ENCODE measurements around the gene SH3PXD2A.
"Not testable (repeated sequence)": the region's sequence is repeated elsewhere in the genome, so short reads cannot be mapped to it uniquely, and the experiment has no call there.

Gene SH3PXD2A

GRCh38 chr10:103620352-103620740 lies 235.0 kb downstream of the SH3PXD2A start:
- DNase-seq (ENCODE audit: low read depth), result no peak

- DNase-seq (ENCODE audit: low read depth), result no peak
Measured at GRCh38 chr10:103619424-103620351, 235.7 kb downstream of the SH3PXD2A start.

DNA sequence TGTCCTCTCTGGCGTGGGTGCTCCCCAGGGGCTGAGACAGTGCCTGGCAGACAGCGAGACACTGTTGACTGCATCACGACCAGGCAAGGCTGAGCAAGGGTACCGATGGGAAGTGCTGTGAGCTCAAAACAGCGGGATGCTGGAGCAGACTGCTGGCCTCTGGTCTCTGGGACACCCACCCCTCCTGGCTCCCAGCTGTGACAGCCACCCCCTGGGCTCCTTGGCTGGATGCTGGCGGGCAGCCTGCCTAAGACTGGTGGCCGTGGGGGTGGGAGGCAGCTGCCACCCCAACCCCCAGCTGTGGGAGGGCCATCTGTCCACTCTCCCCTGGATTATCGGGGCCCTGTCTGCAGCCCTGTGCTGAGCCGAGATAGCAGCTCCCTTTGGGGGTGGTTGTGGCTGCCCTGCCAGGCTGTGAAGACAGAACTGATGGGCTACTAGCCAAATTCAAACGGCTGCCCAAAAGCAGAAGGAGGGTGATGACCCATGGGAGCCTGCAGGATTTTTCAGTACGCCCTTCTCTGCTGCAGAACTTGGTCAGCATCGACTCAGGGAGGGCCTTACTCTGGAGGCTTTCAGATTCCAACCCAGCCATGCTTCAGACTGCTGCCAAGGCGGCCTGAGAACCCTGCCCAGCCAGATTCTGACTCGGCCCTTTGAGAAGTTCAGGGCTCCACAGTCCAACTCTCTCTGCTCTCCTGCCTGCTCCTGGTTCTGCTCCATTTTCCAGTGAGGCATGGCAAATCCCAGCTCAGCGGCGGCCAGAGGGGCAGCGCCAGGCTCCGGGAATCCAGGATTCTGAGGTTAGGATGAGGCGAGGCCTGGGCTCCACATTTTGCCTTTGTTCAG lies 236.6 kb downstream of the SH3PXD2A start:
- DNase-seq (ENCODE audit: low read depth), result peak; percentile 51

DNA sequence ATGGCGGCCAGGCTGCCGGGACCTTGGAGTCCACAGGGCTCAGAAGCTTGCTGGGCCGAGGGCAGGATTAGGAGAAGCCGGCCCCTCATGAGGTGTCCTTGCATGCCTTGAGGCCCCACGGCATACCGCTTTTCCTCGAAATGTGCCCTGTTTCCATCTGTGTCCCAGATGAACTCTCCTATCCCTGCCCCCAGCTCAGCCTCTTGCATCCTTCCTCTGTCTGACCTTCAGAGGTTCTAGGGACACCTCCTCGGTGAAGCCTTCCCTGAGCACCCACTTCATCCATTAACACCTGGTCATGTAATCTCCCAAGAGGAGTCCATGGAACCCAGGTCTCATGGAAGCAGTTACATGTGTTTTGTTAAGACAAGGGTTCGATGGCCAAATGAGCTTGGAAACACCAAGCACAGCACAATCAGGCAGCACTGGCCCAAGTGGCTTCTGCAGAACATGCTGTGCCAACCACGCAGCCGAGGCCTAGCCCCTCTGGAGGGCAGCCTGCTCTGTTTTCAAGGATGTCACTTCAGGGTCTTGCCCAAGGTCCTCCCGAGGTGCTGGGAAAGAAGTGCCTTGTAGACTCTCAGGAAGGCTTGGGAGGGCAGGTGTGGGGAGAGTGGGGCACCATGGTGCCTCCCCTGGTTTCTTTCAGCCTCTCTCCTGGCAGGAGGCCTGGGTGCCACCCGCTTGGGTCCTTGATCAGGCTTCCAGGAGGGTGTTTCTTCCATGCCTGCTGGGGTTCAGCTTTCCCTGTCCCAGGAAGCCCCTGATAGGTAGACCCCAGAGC lies 237.6 kb downstream of the SH3PXD2A start:
- no peak for DNase-seq (ENCODE audit: low read depth)

DNA sequence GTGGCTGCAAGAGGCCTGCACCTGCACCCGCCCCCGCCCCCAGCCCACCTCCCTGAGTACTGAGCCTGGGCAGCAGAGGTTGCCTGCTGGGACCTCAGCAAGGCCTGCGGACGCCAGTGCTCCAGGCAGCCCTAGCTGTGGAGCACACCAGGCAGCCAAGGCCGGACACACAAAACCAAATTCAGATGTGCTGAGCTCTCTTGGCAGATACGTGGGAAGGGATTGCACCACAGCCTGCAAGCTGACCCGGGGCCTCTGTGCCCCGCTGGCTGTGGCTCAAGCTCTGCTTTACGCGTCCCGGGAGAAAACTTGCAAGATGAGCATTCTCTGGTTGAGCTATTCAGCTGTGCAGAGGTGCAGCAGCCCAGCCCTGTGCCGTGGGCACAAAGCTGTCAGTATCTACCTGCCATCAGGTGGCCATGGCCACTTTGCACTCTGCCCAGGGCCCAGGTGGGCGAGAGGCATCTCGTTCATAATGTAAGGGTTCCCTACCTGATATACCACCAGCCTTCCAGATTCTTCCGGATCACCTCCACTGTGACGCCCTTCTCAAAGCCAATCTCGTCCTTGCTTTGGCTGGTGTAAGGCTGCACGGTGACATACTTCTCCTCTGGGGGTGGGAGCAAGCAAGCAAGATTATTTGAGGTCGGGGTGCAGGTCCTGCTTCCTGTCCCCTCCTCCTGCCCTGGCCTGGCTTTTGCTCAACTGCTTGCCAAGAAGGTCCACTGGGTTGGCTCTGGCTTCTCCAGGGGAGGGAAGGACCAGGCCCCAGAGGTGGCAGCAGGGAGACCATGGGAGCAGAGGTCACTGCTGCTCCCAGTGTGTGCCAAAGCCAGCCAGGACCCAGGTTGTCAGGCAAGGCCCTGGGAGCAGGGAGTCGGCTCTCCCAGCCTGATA lies 238.4 kb downstream of the SH3PXD2A start:
- DNase-seq (ENCODE audit: low read depth), result peak; percentile 95

GRCh38 chr10:103614306-103615158 lies 240.8 kb downstream of the SH3PXD2A start:
- DNase-seq (ENCODE audit: low read depth), result no peak

- DNase-seq (ENCODE audit: low read depth), result no peak
Measured at GRCh38 chr10:103613616-103614015, 241.8 kb downstream of the SH3PXD2A start.

DNA sequence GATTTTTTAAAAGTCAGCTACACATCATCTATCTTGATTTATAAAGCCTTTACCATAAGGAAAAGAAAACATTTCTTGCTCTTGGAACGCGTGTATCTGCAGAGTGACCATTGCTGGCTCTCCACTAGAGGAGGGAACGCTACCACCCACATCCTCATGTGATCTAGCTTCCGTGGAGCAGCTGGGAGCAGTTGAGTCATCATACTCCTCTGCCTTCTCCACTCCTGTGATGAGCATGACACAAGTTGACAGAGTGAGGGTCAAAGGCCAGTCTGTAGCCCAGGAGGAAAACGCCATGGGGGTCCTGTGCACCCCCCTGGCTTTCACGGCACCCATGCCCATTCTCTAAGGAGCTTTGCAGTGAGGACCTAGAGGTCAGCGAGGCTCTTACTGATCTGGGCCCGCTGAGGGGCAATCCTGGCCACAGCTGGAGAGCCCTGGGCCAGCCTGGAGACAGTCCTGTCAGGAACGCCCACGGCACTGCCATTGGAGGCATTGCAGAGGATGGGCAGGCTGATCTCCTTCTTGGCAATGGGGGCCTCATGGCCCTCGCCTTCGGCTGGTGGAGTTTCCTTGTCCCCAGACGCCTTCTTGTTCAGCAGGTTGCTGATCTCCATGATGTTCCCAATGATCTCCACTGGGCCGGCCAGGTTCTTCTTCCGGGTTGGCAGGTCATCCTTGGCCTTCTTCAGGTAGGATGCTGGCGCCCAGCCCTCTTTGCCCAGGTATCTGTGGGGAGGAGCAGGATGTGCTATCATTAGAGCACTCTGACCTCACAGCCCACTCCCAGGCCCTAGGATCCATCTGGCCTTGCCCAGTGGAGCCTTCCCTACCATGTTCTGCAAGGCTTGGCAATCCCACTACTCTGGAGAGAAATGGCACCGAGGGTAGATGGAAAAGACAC lies 242.7 kb downstream of the SH3PXD2A start:
- no peak for DNase-seq (ENCODE audit: low read depth)

DNA sequence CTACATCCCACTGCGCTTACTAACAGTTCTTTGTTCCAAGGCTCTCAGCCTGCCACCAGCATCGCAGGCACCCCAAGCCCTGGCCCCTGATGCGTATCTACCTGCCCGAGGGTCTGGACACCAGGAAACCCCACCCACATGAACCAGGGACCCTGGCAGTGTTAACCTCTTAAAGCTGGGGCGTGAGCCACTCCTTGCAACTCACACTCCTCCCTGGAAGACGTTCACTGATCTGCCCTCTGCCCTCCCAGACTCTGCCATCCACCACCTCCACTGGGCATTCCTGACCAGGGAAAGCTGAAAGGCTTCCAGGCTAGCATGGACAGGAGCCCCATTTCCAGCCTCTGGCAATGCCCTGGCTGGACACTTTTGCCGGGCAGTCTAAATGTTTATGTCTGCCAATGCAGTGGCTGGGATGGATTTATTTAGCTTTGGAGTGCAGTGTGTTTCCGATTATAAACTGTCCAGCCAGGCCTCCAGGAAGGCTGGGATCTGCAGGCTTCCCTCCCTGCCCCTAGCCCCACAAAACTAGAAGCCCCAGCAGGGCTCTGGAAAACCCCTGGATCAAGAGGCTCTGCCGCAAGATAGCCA lies 244.4 kb downstream of the SH3PXD2A start:
- no peak for DNase-seq (ENCODE audit: low read depth)

DNA sequence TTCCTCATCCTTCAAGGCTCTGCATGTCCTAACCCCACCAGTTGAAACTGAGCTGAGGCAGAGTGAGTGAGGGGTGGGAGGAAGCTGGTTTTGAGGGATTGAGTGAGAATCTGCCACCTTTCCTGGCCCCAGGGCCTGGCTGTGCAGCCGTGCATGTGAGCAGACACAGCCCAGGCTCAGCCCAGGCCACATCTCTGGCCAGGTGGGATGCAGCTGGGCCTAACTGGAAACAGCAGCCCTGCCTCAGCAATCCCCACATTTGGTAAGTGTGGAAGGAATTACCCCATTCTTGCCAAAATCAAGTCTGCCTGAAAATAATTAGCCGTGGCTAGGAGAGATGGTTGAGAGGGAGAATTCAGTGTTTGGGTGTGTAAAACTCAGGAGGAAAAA lies 245.3 kb downstream of the SH3PXD2A start:
- DNase-seq (ENCODE audit: low read depth), result no peak

- no peak for DNase-seq (ENCODE audit: low read depth)
Measured at GRCh38 chr10:103609231-103610082, 245.9 kb downstream of the SH3PXD2A start.

- DNase-seq (ENCODE audit: low read depth), result not testable (repeated sequence)
Measured at GRCh38 chr10:103608056-103608455, 247.3 kb downstream of the SH3PXD2A start.

GRCh38 chr10:103607051-103607450 lies 248.3 kb downstream of the SH3PXD2A start:
- DNase-seq (ENCODE audit: low read depth), result not testable (repeated sequence)

DNA sequence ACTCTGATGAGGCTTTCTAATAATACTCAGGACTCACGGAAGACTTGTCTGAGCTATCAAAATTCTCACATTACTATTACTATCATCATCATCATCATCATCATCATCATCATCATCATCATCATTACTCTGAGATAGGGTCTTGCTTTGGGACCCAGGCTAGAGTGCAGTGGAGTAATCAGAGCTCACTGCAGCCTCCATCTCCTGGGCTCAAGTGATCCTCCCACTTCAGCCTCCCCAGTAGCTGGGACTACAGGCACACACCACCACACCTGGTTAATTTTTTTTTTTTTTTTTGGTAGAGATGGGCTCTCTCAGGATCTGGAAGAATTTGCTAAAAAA lies 249.3 kb downstream of the SH3PXD2A start:
- not testable (repeated sequence) for DNase-seq (ENCODE audit: low read depth)

GRCh38 chr10:103605359-103606096 lies 249.8 kb downstream of the SH3PXD2A start:
- DNase-seq (ENCODE audit: low read depth), result peak; percentile 59

DNA sequence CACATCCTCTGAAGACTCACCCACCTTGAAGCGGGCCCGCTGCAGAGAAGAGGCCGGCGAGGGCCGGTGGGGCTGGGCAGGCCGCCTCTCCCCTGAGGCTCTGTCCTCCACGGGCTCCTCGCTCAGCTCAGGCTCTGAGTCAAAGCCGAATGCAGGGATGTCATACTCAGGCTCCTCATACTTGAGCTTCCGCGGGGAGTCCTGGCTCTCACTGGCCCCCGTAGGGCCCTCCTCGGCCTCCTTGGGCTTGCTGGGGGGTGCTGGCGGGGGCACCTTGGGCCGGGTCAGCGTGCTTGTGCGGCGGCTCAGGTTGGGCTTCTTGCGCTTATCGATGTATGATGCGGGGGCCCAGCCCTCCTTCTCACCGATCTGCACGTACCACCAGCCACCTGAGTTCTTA lies 252.0 kb downstream of the SH3PXD2A start:
- DNase-seq (ENCODE audit: low read depth), result no peak

GRCh38 chr10:103602852-103603155 lies 252.6 kb downstream of the SH3PXD2A start:
- DNase-seq (ENCODE audit: low read depth), result no peak

Measured in fibroblast of the conjunctiva (primary cell).